Ishikawa (cell line): ENCODE measurements around the gene PCDHB13.

Source experiments
- CEBPB ChIP-seq: IDR thresholded peaks from 2 replicates; pipeline ENCODE4 v1.6.1; 2012
- CREB1 ChIP-seq: IDR thresholded peaks from 2 replicates; pipeline ENCODE4 v1.6.1; 2012; ENCODE audit warnings: low read depth
- EGR1 ChIP-seq: IDR thresholded peaks from 2 replicates; pipeline ENCODE4 v1.6.1; 2012
- EP300 ChIP-seq: IDR thresholded peaks from 2 replicates; pipeline ENCODE4 v1.6.1; 2012; ENCODE audit warnings: borderline replicate concordance
- FOXM1 ChIP-seq: IDR thresholded peaks from 2 replicates; pipeline ENCODE4 v1.6.1; 2012; ENCODE audit warnings: low read depth, borderline replicate concordance
- MAX ChIP-seq: IDR thresholded peaks from 2 replicates; pipeline ENCODE4 v1.6.1; 2012
- NFIC ChIP-seq: IDR thresholded peaks from 2 replicates; pipeline ENCODE4 v1.6.1; 2012
- RAD21 ChIP-seq: IDR thresholded peaks from 2 replicates; pipeline ENCODE4 v1.6.1; 2012; ENCODE audit warnings: low read depth
- TAF1 ChIP-seq: IDR thresholded peaks from 2 replicates; pipeline ENCODE4 v1.6.1; 2012; ENCODE audit warnings: low read depth, mild to moderate bottlenecking
- TCF12 ChIP-seq: IDR thresholded peaks from 2 replicates; pipeline ENCODE4 v1.6.1; 2012; ENCODE audit warnings: low read depth
- TEAD4 ChIP-seq: IDR thresholded peaks from 2 replicates; pipeline ENCODE4 v1.6.1; 2012
- YY1 ChIP-seq: IDR thresholded peaks from 2 replicates; pipeline ENCODE4 v1.6.1; 2012; ENCODE audit warnings: low read depth
- ZBTB7A ChIP-seq: IDR thresholded peaks from 2 replicates; pipeline ENCODE4 v1.6.1; 2012; ENCODE audit warnings: low read depth
- TF ChIP-seq, protein P1 (sequence below): IDR thresholded peaks from 2 replicates; pipeline ENCODE4 v1.6.1; 2012; ENCODE audit warnings: low read depth, mild to moderate bottlenecking
- TF ChIP-seq, protein P2 (sequence below): IDR thresholded peaks from 2 replicates; pipeline ENCODE4 v1.6.1; 2012

The PCDHB13 gene

DNA sequence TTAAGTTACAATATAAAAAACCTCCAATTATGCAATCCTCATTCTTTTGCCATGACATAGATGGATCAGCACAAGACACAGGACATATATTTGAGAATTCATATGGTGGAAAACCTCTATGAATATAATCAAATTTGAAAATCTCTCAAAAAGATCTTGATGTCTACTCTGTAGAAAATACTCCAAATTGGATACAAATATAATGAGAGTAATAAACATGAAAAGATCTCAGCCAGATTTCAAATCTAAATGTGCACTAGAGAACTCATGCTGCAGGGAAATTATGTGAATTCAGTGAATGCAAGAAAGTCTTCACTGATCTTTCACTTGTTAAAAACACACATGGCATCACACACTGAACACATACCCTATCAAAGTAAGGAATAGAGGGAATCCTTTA is 45.2 kb downstream of the PCDHB13 start:
- TF ChIP-seq CEBPB: no peak
- TF ChIP-seq, protein P1, sequence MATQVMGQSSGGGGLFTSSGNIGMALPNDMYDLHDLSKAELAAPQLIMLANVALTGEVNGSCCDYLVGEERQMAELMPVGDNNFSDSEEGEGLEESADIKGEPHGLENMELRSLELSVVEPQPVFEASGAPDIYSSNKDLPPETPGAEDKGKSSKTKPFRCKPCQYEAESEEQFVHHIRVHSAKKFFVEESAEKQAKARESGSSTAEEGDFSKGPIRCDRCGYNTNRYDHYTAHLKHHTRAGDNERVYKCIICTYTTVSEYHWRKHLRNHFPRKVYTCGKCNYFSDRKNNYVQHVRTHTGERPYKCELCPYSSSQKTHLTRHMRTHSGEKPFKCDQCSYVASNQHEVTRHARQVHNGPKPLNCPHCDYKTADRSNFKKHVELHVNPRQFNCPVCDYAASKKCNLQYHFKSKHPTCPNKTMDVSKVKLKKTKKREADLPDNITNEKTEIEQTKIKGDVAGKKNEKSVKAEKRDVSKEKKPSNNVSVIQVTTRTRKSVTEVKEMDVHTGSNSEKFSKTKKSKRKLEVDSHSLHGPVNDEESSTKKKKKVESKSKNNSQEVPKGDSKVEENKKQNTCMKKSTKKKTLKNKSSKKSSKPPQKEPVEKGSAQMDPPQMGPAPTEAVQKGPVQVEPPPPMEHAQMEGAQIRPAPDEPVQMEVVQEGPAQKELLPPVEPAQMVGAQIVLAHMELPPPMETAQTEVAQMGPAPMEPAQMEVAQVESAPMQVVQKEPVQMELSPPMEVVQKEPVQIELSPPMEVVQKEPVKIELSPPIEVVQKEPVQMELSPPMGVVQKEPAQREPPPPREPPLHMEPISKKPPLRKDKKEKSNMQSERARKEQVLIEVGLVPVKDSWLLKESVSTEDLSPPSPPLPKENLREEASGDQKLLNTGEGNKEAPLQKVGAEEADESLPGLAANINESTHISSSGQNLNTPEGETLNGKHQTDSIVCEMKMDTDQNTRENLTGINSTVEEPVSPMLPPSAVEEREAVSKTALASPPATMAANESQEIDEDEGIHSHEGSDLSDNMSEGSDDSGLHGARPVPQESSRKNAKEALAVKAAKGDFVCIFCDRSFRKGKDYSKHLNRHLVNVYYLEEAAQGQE: no peak
- TF ChIP-seq RAD21: no peak
- no peak for TF ChIP-seq MAX

DNA sequence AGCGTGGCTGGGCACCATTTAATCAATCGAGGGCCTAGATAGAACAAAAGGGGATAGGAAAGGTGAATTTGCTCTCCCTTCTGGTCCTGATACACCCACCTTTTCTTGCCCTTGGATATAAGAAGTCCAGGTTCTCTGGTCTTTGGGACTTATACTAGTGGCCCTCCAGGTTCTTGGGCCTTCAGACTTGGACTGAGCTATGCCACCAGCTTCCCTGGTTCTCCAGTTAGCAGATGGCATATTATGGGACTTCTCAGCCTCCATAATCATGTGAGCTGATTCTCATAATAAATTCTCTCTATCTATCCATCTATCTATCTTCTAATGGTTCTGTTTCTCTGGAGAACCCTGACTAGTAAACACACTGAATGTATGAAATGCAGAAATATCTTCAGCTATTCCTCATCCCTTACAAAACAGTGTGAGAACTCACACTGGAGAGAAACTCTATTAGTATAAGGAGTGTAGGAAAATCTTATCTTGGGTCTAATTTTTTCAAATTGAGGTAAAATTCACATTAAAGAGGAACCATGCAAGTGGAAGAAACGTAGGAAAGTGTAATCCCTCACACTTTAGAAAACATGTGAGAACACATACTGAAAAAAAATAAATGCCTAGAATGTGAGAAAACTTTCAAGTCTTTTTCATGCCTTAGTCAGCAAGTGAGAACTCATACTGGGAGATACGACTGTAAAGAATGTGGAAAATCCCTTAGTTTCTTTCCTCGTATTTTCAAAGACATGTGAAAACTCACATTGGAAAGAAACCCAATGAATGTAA is 46.9 kb downstream of the PCDHB13 start:
- TF ChIP-seq NFIC (no peak), EP300 (no peak), MAX (no peak), ZBTB7A (no peak), FOXM1 (no peak)
- TF ChIP-seq, protein P2, sequence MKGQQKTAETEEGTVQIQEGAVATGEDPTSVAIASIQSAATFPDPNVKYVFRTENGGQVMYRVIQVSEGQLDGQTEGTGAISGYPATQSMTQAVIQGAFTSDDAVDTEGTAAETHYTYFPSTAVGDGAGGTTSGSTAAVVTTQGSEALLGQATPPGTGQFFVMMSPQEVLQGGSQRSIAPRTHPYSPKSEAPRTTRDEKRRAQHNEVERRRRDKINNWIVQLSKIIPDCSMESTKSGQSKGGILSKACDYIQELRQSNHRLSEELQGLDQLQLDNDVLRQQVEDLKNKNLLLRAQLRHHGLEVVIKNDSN: 0 out of 2 replicates have a peak, but pooled peaks have one; percentile 9

- TF ChIP-seq, protein P1: no peak
- TF ChIP-seq EP300 (no peak), ZBTB7A (no peak), TAF1 (no peak), TEAD4 (no peak), MAX (no peak), FOXM1 (no peak), NFIC (no peak), RAD21 (no peak), CEBPB (no peak), YY1 (no peak), CREB1 (no peak), EGR1 (no peak), TCF12 (no peak)
- TF ChIP-seq, protein P2: no peak
These were observed 47.5 kb downstream of the PCDHB13 start for GRCh38 chr5:141261238-141261546.
